GM12875 (cell line): ENCODE results near the gene GUCY1A1.

ENCODE experiments used
- H3K4me3 ChIP-seq: one replicate; pipeline ENCODE4 v1.5.1; 2011; ENCODE audit warnings: low read depth, low read length, control low read depth
- CTCF ChIP-seq: IDR thresholded peaks from 2 replicates; pipeline ENCODE4 v1.5.1; 2011; ENCODE audit warnings: low read depth, mild to moderate bottlenecking, control low read depth, inconsistent platforms, low read length, moderate library complexity, borderline replicate concordance; ENCODE audit not compliant: insufficient read depth

GUCY1A1 gene

GRCh38 chr4:155748039-155748438 lies 81.4 kb downstream of the GUCY1A1 start:
- no peak for TF ChIP-seq CTCF
- H3K4me3 ChIP-seq, result no peak overlapping the region

DNA sequence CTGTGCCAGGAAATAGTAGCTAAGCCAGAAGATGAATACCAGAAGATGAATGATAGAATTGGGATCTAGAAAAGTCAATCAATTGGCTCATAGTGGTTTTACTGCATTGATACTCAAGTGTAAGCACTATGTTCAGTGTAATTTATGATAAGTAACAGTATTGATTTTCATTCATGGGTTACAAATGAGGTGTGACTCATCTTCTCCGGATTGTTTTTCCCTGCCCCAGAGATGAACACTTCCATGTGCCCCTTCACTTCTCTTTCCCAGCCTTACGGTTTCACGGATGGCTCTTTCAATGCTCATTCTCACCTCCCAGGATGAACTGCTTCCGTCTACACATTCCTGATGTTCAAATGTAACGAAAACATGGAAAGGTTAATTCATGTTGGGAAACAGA lies 82.4 kb downstream of the GUCY1A1 start:
- TF ChIP-seq CTCF, result no peak
- no peak overlapping the region for H3K4me3 ChIP-seq

DNA sequence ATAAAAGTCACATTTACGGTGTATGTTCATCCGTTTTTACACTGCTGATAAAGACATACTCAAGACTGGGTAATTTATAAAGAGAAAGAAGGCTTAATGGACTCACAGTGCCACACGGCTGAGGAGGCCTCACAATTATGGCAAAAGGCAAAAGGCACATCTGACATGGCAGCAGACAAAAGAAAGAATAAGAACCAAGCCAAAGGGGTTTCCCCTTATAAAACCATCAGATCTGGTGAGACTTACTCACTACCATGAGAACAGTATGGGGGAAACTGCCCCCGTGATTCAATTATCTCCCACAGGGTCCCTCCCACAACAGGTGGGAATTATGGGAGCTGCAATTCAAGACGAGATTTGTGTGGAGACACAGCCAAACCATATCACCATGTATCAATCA lies 84.9 kb downstream of the GUCY1A1 start:
- no peak overlapping the region for H3K4me3 ChIP-seq
- TF ChIP-seq CTCF, result no peak

DNA sequence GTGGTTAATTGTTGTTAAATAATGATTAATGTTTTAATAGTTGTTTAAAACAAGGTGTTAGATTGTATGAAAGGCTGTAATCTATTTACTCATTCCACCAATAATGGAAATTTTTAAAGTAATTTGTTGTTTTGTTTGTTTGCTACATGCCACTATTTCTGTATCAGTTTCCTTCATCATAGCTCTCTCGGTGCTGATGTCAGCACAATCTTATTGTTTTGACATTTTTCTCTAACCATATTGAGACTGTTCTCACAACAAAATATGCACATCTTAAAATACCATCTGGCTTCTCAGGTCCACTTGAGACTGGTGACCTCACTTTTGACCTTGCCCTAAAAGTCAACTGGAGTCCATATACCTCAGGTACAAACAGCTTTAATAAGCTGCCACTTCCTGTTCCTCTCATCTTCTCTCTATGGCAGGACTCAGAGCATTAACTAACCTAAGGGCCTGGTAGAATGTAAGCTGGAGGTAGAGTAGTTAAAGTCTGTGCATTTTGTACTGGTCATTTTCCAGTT lies 91.2 kb downstream of the GUCY1A1 start:
- TF ChIP-seq CTCF, result no peak
- no peak overlapping the region for H3K4me3 ChIP-seq

- H3K4me3 ChIP-seq, result no peak within 1 kb of the TSS
- peak; percentile 20; the same call in 1 of the 2 replicates for TF ChIP-seq CTCF
Measured at GRCh38 chr4:155758481-155759371, 92.1 kb downstream of the GUCY1A1 start, which contains the start of gene GUCY1B1. GUCY1B1 (plus strand) TSS chr4:155759021; CDS start chr4:155759141, 120 bp downstream.

DNA sequence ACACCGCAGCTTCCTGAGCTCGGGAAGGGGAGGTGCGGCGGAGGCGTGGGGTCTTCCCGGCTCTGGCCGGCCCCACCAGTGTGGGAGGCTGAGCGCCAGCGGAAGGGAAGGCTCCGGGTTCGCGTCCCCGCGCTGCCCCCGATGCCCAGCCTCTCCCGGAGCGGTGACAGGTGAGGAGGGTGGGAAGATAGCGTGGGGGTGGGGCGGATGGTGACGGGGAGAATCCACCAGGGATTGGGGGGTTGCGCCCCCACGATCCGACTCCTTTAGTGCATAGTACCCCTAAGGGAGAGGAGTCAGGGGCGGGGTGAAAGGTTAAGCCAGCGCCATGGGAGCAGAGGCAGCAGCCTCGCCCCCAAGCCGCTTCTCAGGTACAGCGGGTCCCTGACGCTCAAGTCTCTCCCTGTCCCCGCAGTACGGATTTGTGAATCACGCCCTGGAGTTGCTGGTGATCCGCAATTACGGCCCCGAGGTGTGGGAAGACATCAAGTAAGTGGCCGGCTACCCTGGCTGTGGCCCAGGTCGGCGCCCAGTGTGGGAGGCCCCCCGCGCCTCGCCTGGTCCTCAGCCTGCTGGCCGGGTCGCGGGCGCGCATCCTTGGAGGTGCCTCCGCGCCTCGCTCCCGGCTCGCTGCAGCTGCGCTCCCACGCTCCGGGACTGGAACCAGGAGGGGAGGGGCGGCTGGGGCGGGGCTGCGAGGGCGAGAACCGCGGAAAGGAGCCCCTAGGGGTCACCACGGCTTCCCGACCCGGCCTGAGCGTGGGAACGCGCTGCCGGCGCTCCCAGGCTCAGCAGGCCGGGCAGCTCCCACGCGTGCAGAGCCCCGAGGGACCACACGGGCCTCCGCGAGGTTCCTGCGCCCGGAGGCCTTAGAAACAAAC lies 93.0 kb downstream of the GUCY1A1 start:
- TF ChIP-seq CTCF, result no peak
- no peak overlapping the region for H3K4me3 ChIP-seq
